GM18951 (cell line): ENCODE data around the gene DEFB128.
"Not testable (repeated sequence)": the region's sequence is repeated elsewhere in the genome, so short reads cannot be mapped to it uniquely, and the experiment has no call there.

Experiments
- POLR2A ChIP-seq: IDR thresholded peaks from 4 replicates; pipeline ENCODE4 v1.6.1; 2011; ENCODE audit warnings: mild to moderate bottlenecking; ENCODE audit not compliant: insufficient read length, insufficient read depth; ENCODE audit errors: extremely low read depth
- in situ Hi-C: fragments of 300-500 bp; cut with MboI; formaldehyde crosslinking; loops from one replicate; pipeline ENCODE4 v1.12.0; 2022; ENCODE audit warnings: low sequenced_read_pairs, mixed read lengths, inconsistent platforms; ENCODE audit not compliant: unreplicated experiment

DEFB128 gene

DNA sequence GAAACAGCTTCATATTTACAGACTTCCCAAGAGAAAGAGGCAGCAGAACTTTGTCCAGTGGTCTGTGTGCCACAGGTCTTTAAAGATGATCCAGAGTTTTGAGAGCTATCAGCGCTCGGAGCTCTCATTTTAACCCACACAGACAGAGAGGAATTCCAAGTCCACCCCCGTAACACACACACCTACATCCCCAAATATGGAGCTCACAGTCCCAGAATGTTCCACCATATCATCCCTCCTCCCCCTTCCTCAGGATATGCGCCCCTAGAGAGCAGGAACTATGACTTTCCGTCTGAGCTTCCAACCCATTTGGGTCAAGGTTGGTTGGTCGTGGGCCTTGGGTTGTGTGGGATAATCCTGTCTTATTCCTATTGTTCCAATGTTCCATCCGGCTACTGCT lies at the start of gene DEFB128:
Gene DEFB128 (minus strand): TSS at position 101 of the 400 bp plus-strand sequence. CDS start 88 bp downstream, at position 13.
- TF ChIP-seq POLR2A, result no peak

DNA sequence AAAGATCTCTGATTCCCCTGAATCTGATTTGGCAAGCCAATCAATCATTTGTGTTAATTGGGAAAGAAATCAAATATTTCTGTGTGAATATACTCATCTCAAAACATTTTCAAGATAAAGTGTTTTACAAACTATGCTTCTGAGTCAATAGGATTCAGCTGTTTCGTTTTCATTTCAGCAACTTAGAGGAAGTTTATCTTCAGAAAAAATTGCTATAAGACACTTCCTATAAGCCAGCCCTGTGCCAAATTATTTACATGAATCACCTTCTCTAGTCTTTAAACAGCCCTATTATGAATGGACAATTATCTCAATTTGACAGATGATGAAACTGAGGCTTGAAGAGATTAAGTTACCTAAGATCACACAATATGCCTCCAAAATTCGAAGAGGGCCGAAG lies 48.4 kb upstream of the DEFB128 start:
- in situ Hi-C loops, result no loop called here
- TF ChIP-seq POLR2A, result no peak

More for the DNA sequence above, at the start of gene DEFB128:
- in situ Hi-C loops, result no loop called here

DNA sequence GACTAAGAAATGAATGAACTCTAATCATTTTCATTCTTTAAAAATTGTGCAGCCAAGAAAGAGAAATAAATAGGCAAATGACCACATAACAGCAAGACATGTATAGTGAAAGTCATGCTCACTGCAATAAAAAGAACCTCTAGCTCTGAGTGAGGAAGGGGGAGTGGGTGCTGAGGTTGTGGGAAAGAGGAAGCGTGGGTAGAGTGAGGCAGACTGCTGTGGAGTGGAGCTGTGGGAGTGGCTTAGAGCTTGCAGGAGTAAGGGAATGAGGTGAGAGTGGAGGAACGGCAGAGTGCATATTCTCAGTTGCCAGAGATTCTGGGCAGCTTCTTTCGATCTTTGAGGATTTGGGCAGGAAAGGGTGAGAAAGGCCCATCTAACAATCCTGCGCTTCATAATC lies 48.0 kb upstream of the DEFB128 start:
- in situ Hi-C loops, result no loop called here

DNA sequence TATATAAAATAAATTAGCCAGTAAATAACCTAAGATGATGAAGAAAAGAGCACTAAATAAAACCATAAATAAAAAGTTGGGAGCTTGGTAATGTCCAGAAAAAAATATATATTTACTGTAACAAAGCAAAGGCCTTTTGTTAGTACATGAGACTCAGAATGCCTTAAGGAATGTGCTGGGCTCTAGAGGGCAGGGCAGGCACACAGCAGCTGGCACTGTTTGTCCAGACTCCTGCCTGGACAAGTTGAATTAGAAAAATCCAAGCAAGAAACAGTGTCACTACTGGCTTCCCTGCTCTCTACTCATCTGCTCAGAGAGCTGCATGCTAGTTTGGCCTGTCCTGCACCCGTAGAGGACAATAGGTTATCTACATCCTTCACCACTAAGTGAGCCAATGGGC lies 46.4 kb upstream of the DEFB128 start:
- in situ Hi-C loops, result no loop called here
- TF ChIP-seq POLR2A, result no peak

More for the DNA sequence above, 48.0 kb upstream of the DEFB128 start:
- TF ChIP-seq POLR2A, result no peak

DNA sequence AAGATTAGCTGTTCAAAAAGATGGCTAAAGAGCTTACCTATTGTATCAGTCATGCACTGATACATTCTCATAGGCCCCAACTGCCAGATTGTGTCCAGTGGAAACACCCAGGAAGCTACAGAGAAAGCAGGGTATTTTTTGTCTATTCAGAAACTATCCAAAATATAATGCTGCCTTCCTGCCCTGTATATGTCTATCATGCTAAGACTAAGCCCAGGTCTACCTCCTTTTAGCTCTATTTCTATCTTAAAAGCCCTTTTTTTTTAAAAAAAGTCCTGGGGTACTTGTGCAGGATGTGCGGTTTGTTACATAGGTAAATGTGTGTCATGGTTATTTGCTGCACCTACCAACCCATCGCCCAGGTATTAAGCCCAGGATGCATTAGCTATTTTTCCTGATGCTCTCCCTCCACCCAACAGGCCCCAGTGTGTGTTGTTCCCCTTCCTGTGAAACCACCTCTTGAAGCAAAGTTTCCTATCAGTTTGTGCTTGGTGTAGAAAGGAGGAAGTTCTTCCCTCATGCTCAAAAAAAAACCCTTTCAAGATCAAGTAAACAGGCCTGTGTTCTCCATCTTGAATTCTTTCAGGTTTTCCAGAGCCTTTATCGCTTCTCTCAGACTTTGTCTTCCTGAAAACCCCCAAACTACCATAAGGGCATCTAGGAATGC lies 38.1 kb upstream of the DEFB128 start:
- in situ Hi-C loops, result no loop called here
- TF ChIP-seq POLR2A, result no peak

DNA sequence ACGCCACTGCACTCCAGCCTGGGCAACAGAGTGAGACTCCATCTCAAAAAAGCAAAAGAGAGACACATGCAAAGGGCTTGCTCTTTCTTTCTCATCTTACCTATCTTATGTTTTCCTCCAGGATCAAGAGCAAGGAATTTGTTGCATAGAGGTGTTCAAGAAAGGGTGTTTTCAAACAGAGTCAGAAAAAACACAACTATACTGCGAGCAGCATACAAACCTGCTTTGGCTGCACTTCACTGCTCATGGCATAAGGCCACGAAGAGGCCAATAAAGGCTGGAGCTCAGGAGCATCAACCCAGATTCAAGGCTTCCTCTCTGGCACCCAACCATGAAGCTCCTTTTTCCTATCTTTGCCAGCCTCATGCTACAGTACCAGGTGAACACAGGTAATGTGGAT lies 37.4 kb upstream of the DEFB128 start, which contains the start of gene DEFB129:
Gene DEFB129 (plus strand): TSS at position 301 of the 400 bp plus-strand sequence. CDS start 31 bp downstream, at position 332.
- no peak for TF ChIP-seq POLR2A
- in situ Hi-C loops, result no loop called here

DNA sequence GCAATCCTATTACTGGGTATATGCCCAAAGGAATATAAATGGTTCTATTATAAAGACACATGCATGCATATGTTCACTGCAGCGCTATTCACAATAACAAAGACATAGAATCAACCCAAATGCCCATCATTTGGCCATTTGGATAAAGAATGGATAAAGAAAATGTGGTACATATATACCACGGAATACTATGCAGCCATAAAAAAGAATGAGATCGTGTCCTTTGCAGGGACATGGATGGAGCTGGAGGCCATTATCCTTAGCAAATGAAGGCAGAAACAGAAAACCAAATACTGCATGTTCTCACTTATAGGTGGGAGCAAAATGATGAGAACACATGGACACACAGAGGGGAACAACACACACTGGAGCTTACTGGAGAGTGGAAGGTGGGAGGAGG lies 36.4 kb upstream of the DEFB128 start:
- in situ Hi-C loops, result not testable (repeated sequence)

DNA sequence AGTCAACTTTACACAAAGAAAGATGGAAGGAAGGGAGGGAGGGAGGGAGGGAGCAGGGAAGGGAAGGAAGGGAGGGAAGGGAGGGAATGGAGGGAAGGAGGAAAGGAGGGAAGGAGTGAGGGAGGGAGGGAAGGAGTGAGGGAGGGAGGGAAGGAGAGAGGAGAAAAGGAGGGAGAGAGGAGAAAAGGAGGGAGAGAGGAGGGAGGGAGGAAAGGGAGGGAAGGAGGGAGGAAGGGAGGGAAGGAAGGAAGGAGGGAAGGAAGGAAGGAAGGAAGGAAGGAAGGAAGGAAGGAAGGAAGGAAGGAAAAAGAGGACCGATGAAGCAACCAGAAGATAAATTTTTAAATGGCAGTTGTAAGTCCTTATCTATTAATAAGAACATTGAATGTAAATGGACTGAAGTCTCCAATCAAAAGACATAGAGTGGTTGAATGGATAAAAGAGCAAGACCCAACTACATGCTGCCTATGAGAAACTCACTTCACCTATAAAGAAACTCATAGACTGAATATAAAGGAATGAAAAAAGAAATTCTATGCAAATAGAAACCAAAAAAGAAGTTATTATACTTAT lies 31.8 kb upstream of the DEFB128 start:
- in situ Hi-C loops, result no loop called here
- TF ChIP-seq POLR2A, result no peak

DNA sequence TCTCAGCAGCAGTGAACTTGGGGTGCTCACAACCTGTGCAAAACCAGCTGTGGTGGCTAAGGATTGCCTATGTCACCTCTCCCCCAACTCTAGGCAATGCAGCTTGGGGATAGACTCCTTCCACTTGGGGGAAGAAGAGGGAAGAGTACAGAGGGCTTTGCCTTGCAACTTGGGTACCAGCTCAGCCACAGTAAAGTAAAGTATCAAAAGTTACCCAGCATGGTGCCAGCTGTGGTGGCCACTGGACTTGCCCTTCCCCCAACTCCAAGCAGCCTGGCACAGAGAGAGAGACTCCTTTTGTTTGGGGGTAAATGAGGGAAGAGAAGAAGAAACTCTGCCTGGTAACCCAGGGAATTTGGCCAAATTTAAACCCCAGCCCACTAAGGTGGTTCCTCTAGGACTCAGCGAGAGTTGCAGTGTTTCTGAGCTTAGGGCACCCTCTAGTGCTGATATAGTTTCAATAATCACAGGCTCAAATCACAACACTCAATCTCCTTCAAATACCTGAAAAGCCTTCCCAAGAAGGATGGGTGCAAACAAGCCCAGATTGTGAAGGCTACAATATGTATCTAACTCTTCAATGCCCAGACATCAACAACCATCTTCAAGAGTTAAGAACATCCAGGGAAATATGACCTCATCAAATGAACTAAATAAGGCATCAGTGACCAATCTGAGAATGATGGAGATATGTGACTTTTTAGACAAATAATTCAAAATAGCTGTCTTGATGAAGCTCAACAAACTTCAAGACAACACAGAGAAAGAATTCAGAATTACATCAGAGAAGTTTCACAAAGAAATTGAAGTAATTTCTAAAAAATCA lies 30.0 kb upstream of the DEFB128 start:
- in situ Hi-C loops, result no loop called here

DNA sequence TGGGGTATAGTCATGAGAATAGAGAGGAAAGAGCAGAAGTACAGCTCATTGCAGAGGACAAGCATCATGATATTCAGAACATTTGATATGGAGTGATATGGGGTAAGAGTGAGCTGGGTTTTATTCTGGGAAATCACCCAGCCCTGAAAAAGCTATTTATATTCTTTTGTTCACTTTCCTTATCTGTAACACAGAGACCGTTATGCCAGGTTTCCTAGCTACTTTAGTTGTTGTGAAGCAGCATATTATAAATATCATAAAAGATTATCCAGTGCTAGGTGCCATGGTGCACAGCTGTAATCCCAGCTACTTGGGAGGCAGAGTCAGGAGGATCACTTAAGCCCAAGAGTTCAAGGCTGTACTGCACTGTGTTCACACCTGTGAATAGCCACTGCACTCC lies 27.8 kb upstream of the DEFB128 start:
- in situ Hi-C loops, result no loop called here

More for the DNA sequence above, 30.0 kb upstream of the DEFB128 start:
- TF ChIP-seq POLR2A, result no peak

DNA sequence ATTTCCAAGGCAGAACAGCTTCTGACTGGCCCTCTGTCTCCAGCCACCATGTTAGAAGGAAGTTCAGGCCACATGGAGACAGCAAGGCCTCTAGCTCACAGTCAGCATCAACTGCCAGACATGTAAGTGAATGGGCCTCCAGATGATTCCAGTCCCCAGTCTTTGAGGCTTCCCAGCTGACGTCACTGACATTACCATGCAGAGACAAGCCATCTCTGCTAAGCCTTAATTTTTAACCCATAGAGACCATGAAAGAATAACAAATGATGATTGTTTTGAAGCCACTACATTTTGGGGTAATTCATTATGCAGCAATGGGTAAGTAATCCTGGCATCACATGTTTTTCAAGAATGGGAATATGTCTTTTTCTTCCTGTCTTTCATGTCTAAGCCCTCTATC lies 26.3 kb upstream of the DEFB128 start:
- TF ChIP-seq POLR2A, result no peak
- in situ Hi-C loops, result no loop called here

More for the DNA sequence above, 27.8 kb upstream of the DEFB128 start:
- no peak for TF ChIP-seq POLR2A

DNA sequence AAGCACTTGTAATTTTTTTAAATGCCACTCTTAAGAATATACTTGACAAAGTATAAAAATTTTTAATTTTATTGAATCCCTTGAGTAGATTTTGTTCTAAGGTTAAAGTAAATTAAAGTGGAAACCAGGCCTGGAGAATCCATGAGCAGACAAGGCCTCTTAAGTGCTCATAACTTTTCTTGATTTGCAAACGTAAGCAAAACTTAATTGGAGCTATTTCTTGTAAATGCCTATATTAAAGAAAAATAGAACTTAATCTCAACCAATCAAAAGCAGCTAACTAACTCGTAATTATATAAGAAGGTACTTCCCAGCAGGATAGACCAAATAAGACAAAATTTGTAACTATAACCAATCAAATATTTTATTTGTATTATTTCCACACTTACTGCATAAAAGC lies 24.9 kb upstream of the DEFB128 start:
- in situ Hi-C loops, result no loop called here
- no peak for TF ChIP-seq POLR2A

DNA sequence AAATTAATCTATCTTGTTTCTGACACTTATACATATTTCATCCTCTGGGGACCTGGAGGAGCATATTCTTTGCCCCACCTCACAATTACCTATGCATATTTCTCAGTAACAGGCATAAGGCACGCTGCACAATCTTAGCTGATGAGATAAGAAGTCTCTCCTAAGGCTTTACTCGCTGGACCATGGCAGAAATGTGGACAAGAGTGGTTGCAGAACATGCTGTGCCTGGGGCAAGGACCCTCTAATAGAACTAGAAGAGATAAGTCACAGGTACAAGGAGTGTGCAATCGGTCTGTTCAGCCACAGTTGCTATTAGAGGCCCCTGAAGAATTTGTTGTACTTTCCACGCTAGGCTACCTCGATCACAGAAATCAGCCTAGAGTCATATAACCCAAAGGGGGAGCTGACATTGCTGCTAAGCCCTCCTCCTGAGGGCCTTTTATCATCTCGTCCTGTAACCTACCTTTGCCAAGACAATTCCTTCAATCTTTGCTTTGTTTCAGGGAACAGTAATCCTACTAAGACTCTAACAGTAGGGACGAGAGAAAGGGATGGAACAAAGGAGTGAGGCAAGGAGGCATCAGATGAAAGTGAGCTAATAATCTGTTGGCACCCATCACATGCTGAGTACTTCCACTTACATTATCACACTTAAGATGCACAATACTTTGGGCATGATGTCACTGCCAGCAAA lies 21.4 kb upstream of the DEFB128 start:
- no peak for TF ChIP-seq POLR2A
- in situ Hi-C loops, result no loop called here
